HG03442 (cell line): ENCODE results near the gene KCNK7.
A peak's percentile ranks its signal among the peaks of the same experiment; 100 is the strongest.

ENCODE experiments used
- ATAC-seq: cut with Tn5 transposase; IDR thresholded peaks from one replicate; pipeline ENCODE4 v1.9.1; 2021; ENCODE audit warnings: mild to moderate bottlenecking, moderate library complexity; ENCODE audit not compliant: unreplicated experiment

The KCNK7 gene

GRCh38 chr11:65589444-65590239, 6.0 kb downstream of the KCNK7 start:
- no peak for ATAC-seq

GRCh38 chr11:65588199-65589054, 7.2 kb downstream of the KCNK7 start:
- ATAC-seq: peak; percentile 79

GRCh38 chr11:65586676-65587075, 8.9 kb downstream of the KCNK7 start:
- no peak for ATAC-seq

GRCh38 chr11:65586247-65586630, 9.4 kb downstream of the KCNK7 start:
- no peak for ATAC-seq

GRCh38 chr11:65585396-65586246, 10.0 kb downstream of the KCNK7 start:
- ATAC-seq: no peak

- no peak for ATAC-seq
Measured at GRCh38 chr11:65584723-65585171, 10.9 kb downstream of the KCNK7 start.

- ATAC-seq: no peak
Measured at GRCh38 chr11:65584106-65584505, 11.5 kb downstream of the KCNK7 start.

GRCh38 chr11:65583589-65583988, 12.0 kb downstream of the KCNK7 start:
- ATAC-seq: no peak

- ATAC-seq: no peak
Measured at GRCh38 chr11:65581928-65582327, 13.7 kb downstream of the KCNK7 start.

GRCh38 chr11:65580756-65581155, 14.8 kb downstream of the KCNK7 start:
- no peak for ATAC-seq

GRCh38 chr11:65580031-65580692, 15.4 kb downstream of the KCNK7 start:
- ATAC-seq: no peak

GRCh38 chr11:65579291-65579690, 16.3 kb downstream of the KCNK7 start:
- ATAC-seq: no peak

GRCh38 chr11:65578667-65579066, 16.9 kb downstream of the KCNK7 start:
- no peak for ATAC-seq

GRCh38 chr11:65578134-65578533, 17.5 kb downstream of the KCNK7 start:
- no peak for ATAC-seq

GRCh38 chr11:65577756-65578109, 17.9 kb downstream of the KCNK7 start:
- ATAC-seq: no peak

- no peak for ATAC-seq
Measured at GRCh38 chr11:65576867-65577755, 18.5 kb downstream of the KCNK7 start.

- ATAC-seq: no peak
Measured at GRCh38 chr11:65576232-65576866, 19.3 kb downstream of the KCNK7 start.

- no peak for ATAC-seq
Measured at GRCh38 chr11:65575568-65576231, 19.9 kb downstream of the KCNK7 start, which contains the start of gene EHBP1L1. TSS of gene EHBP1L1 (plus strand) at chr11:65576053. CDS start at chr11:65576303, 250 bp downstream.
